NT2/D1 (cell line): Measurements from ENCODE around the gene LHB.
"Not testable (repeated sequence)": the region's sequence is repeated elsewhere in the genome, so short reads cannot be mapped to it uniquely, and the experiment has no call there.

Source experiments
- SUZ12 ChIP-seq: IDR thresholded peaks from 2 replicates; pipeline ENCODE4 v1.6.1; 2011; ENCODE audit not compliant: insufficient read length, insufficient read depth; ENCODE audit errors: extremely low read depth
- YY1 ChIP-seq: IDR thresholded peaks from 2 replicates; pipeline ENCODE4 v1.6.1; 2011; ENCODE audit not compliant: insufficient read length, insufficient read depth
- ZNF274 ChIP-seq: IDR thresholded peaks from 2 replicates; pipeline ENCODE4 v1.6.1; 2011; ENCODE audit warnings: mild to moderate bottlenecking, low read depth, low read length

DNA sequence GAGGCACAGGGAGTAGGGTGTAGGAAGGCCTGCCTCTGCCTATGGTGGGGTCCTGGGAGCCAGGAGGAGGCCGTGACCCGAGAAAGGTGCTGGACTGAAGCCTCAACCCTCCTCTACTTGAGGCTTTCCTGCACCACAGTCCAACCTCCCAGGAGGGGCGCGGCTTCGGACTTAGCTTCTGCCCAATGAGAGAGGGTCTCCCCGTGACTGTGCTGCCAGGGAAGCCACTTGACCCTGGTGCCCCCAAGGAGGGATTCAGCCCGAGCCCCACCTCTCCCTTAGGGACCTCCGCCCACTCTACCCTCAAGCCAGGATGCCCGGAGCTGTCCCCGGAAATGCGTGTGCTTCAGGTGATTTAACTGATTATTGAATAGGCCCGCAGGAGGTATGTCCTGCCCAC, 32.1 kb upstream of the LHB start, which contains the start of gene CGB8:
- not testable (repeated sequence) for TF ChIP-seq YY1, ZNF274, SUZ12
